ENCODE results near the gene TMOD4. TPM values are rescaled to one million over a fixed set of nuclear protein-coding genes. Genes with fewer than 3 reads are reported as not detected.

TMOD4 gene
- total RNA-seq, 4 donors from 2014 or later: 1.5 to 1.6 TPM; not detected in 2

GRCh38 chr1:151131701-151132334 is 44.0 kb downstream of the TMOD4 start:
- no peaks in the 10 kb centered on the region for H3K27me3 ChIP-seq
- H3K4me3 ChIP-seq: peak overlapping the region; percentile 48 to 61 (median 52)
- no peak for DNase-seq (ENCODE audit: extremely low spot score)
- no peak for TF ChIP-seq EP300 (IDR thresholded peaks at IDR 0.05)
- TF ChIP-seq POLR2A (IDR thresholded peaks at IDR 0.05; ENCODE audit: low read depth): no peak
- TF ChIP-seq POLR2AphosphoS5 (IDR thresholded peaks at IDR 0.05): no peak
- TF ChIP-seq CTCF (IDR thresholded peaks at IDR 0.05): no peak
- no peaks in the 10 kb centered on the region for H3K9me3 ChIP-seq
- H3K36me3 ChIP-seq: peaks cover 0 to 39% (median 28%) of the 10 kb centered on the region in 4 donors
- 48% methylated on average over 38 of the region's 39 CpGs for WGBS
- H3K27ac ChIP-seq (replicated peaks in 1 of 4): peak overlapping the region; percentile 71 to 81 (median 74)
- peaks cover 0 to 30% (median 22%) of the 10 kb centered on the region in 4 donors for H3K4me1 ChIP-seq
- intact Hi-C loops (cut with DNase I): no loop called here

GRCh38 chr1:151130987-151131586 is 44.7 kb downstream of the TMOD4 start:
- WGBS: 19% methylated on average over 42 of the region's 45 CpGs
- intact Hi-C loops (cut with DNase I): no loop called here
- no peaks in the 10 kb centered on the region for H3K9me3 ChIP-seq
- peak; percentile 62 to 67 for TF ChIP-seq POLR2AphosphoS5 (IDR thresholded peaks at IDR 0.05)
- TF ChIP-seq CTCF (IDR thresholded peaks at IDR 0.05): peak in 2 of 3 experiments; percentile 9 to 16
- TF ChIP-seq EP300 (IDR thresholded peaks at IDR 0.05): no peak
- DNase-seq (ENCODE audit: extremely low spot score): no peak
- peaks cover 0 to 31% (median 20%) of the 10 kb centered on the region in 4 donors for H3K36me3 ChIP-seq
- H3K27me3 ChIP-seq: no peaks in the 10 kb centered on the region
- H3K4me3 ChIP-seq: peak overlapping the region; percentile 48 to 61 (median 52)
- H3K4me1 ChIP-seq: peaks cover 0 to 30% (median 22%) of the 10 kb centered on the region in 4 donors
- peak overlapping the region; percentile 71 to 81 (median 74) for H3K27ac ChIP-seq (replicated peaks in 1 of 4)

GRCh38 chr1:151128800-151129199 is 47.0 kb downstream of the TMOD4 start:
- Histone ChIP-seq H3K4me1 (peaks cover 0 to 30% (median 22%) of the 10 kb centered on the region in 4 donors), H3K4me3 (no peak overlapping the region), H3K27ac (replicated peaks in 1 of 4) (no peak overlapping the region), H3K27me3 (no peaks in the 10 kb centered on the region), H3K36me3 (peaks cover 0 to 20% (median 8%) of the 10 kb centered on the region in 4 donors), H3K9me3 (no peaks in the 10 kb centered on the region)
- intact Hi-C loops (cut with DNase I): no loop called here
- no peak for TF ChIP-seq POLR2AphosphoS5 (IDR thresholded peaks at IDR 0.05)
- no peak for TF ChIP-seq CTCF (IDR thresholded peaks at IDR 0.05)
- no peak for TF ChIP-seq EP300 (IDR thresholded peaks at IDR 0.05)
- no peak for TF ChIP-seq POLR2A (IDR thresholded peaks at IDR 0.05; ENCODE audit: low read depth)
- WGBS: 75% methylated on average over 6 of the region's 6 CpGs
- no peak for DNase-seq (ENCODE audit: extremely low spot score)

GRCh38 chr1:151124763-151125403 is 50.9 kb downstream of the TMOD4 start:
- DNase-seq (ENCODE audit: extremely low spot score): no peak

More at GRCh38 chr1:151124763-151125403, 50.9 kb downstream of the TMOD4 start:
- intact Hi-C loops (cut with DNase I): no loop called here
- Histone ChIP-seq H3K4me3 (no peak overlapping the region), H3K9me3 (no peaks in the 10 kb centered on the region), H3K27ac (replicated peaks in 1 of 4) (no peak overlapping the region), H3K4me1 (no peaks in the 10 kb centered on the region), H3K27me3 (no peaks in the 10 kb centered on the region), H3K36me3 (peaks cover 9 to 34% (median 23%) of the 10 kb centered on the region in 4 donors)
- no peak for TF ChIP-seq CTCF (IDR thresholded peaks at IDR 0.05)
- TF ChIP-seq POLR2AphosphoS5 (IDR thresholded peaks at IDR 0.05): no peak
- TF ChIP-seq EP300 (IDR thresholded peaks at IDR 0.05): no peak
- no peak for TF ChIP-seq POLR2A (IDR thresholded peaks at IDR 0.05; ENCODE audit: low read depth)
- WGBS: 86% methylated on average over 5 of the region's 5 CpGs

Other genes with a start within 250 kb of the TMOD4 start
- 10 to 100 TPM; 24.9 to 30.2 (median 27.7) TPM for gene SETDB1, start 249.6 kb downstream of the TMOD4 start, total RNA-seq
- 100 to 1,000 TPM in 3 of 4 donors, 10 to 100 TPM in 1; 91.8 to 130 (median 117) TPM for gene CERS2, start 201.1 kb downstream of the TMOD4 start, total RNA-seq
- under 1 TPM; 0.13 to 0.42 (median 0.34) TPM for gene ANXA9, start 193.7 kb downstream of the TMOD4 start, total RNA-seq
- gene MINDY1, start 169.1 kb downstream of the TMOD4 start, total RNA-seq: 10 to 100 TPM; 21.6 to 31.7 (median 27.0) TPM
- gene PRUNE1, start 167.5 kb downstream of the TMOD4 start, total RNA-seq: 10 to 100 TPM; 17.4 to 40.7 (median 23.1) TPM
- under 1 TPM; under 0.01 to 0.17 (median 0.12) TPM for gene BNIPL, start 139.4 kb downstream of the TMOD4 start, total RNA-seq
- 1 to 10 TPM; 4.3 to 8.7 (median 8.2) TPM for gene C1orf56, start 128.2 kb downstream of the TMOD4 start, total RNA-seq
- 10 to 100 TPM; 41.1 to 58.2 (median 49.6) TPM for gene CDC42SE1, start 116.4 kb downstream of the TMOD4 start, total RNA-seq
- 1 to 10 TPM in 2 of 4 donors, under 1 TPM in 2; 0.78 to 1.7 (median 1.2) TPM for gene MLLT11, start 115.6 kb downstream of the TMOD4 start, total RNA-seq
- 10 to 100 TPM; 16.1 to 25.7 (median 20.9) TPM for gene GABPB2, start 105.2 kb downstream of the TMOD4 start, total RNA-seq
- 10 to 100 TPM in 1 of 4 donors, 1 to 10 TPM in 3; 5.3 to 12.2 (median 7.3) TPM for gene SEMA6C, start 29.4 kb downstream of the TMOD4 start, total RNA-seq
- 1 to 10 TPM; 2.8 to 8.3 (median 5.0) TPM for gene TNFAIP8L2, start 19.3 kb downstream of the TMOD4 start, total RNA-seq
- gene LYSMD1, start 10.1 kb downstream of the TMOD4 start, total RNA-seq: 10 to 100 TPM; 10.9 to 23.5 (median 12.6) TPM
- 10 to 100 TPM; 11.2 to 39.3 (median 21.4) TPM for gene SCNM1, start 9.8 kb downstream of the TMOD4 start, total RNA-seq
- gene VPS72, start 14.2 kb upstream of the TMOD4 start, total RNA-seq: 10 to 100 TPM; 45.7 to 57.0 (median 54.3) TPM
- gene PIP5K1A, start 22.6 kb upstream of the TMOD4 start, total RNA-seq: 10 to 100 TPM; 44.7 to 54.9 (median 47.1) TPM
- gene PSMD4, start 78.8 kb upstream of the TMOD4 start, total RNA-seq: 100 to 1,000 TPM; 157 to 195 (median 176) TPM
- 10 to 100 TPM; 16.6 to 28.6 (median 23.1) TPM for gene ZNF687, start 106.3 kb upstream of the TMOD4 start, total RNA-seq
- gene PI4KB, start 151.4 kb upstream of the TMOD4 start, total RNA-seq: 10 to 100 TPM; 54.8 to 79.5 (median 68.9) TPM
- gene RFX5, start 171.3 kb upstream of the TMOD4 start, total RNA-seq: 10 to 100 TPM; 40.3 to 50.3 (median 45.0) TPM
- 100 to 1,000 TPM in 1 of 4 donors, 10 to 100 TPM in 3; 61.4 to 113 (median 81.6) TPM for gene SELENBP1, start 196.7 kb upstream of the TMOD4 start, total RNA-seq
- gene PSMB4, start 223.6 kb upstream of the TMOD4 start, total RNA-seq: 100 to 1,000 TPM; 236 to 284 (median 253) TPM